ENCODE results near the gene PNLDC1. TPM values are rescaled to one million over a fixed set of nuclear protein-coding genes. Genes with fewer than 3 reads are reported as not detected.
"Not testable (repeated sequence)": the region's sequence is repeated elsewhere in the genome, so short reads cannot be mapped to it uniquely, and the experiment has no call there.

Gene PNLDC1
- total RNA-seq, 1 donor from 2014 or later: 0.32 TPM

DNA sequence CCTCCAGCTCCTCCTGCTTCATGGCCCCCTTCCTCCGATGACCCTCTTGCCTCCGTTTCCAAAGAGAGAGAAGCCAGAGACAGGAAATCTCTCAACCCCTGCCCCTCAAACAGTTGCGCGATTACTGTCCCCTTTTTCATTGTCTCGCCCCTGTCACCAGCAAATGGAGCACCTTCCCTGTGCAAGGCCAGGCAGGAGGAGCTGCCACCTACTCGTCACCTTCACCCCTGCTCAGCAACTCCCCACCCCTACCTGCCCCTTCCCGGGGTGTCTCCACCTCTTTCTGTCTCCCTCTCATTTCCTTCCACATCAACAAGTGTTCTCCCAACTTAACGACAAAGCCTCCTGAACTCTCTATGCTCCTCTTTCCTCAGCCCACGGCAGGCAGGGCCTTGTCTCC, 13.7 kb downstream of the PNLDC1 start:
- ATAC-seq (no peak), DNase-seq (ENCODE audit: missing footprints) (no peak)
- intact Hi-C loops (cut with DNase I): no loop called here

DNA sequence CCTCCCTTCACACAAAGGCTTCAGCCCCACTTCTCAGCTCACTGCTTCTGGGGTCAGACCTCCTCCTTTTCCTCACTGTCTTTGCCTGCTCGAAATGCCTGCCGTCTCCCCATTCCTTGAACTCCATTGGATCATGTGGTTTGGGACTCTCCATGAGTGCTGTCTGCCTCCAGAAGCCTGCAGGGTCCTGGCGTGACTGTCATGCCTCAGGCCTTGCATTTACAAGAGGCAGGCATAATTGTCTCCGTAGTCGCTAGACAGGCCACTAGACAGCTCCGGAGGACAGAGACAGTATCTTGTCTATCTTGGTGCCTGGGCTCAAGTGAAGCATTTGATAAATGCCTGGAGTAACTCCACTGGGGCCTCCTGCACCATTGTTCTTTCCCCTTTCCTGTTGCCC, 15.3 kb downstream of the PNLDC1 start:
- ATAC-seq (no peak), DNase-seq (ENCODE audit: missing footprints) (no peak)
- intact Hi-C loops (cut with DNase I): no loop called here

DNA sequence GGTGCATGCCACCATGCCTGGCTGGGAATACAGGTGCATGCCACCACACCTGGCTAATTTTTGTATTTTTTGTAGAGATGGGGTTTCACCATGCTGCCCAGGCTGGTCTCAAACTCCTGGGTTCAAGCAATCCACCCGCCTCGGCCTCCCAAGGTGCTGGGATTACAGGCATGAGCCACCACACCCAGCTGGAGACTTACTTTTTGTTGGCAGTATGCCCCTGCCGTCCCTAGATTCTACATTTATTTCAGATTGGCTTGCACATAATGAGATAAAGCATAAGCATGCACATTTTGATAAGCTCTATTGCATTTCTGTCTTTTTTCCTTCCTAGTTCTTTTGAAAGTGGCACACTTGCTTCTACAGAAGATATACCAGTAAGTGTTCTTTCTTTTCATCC, 16.7 kb downstream of the PNLDC1 start:
- ATAC-seq; DNase-seq (ENCODE audit: missing footprints); intact Hi-C loops (cut with DNase I): not testable (repeated sequence)

DNA sequence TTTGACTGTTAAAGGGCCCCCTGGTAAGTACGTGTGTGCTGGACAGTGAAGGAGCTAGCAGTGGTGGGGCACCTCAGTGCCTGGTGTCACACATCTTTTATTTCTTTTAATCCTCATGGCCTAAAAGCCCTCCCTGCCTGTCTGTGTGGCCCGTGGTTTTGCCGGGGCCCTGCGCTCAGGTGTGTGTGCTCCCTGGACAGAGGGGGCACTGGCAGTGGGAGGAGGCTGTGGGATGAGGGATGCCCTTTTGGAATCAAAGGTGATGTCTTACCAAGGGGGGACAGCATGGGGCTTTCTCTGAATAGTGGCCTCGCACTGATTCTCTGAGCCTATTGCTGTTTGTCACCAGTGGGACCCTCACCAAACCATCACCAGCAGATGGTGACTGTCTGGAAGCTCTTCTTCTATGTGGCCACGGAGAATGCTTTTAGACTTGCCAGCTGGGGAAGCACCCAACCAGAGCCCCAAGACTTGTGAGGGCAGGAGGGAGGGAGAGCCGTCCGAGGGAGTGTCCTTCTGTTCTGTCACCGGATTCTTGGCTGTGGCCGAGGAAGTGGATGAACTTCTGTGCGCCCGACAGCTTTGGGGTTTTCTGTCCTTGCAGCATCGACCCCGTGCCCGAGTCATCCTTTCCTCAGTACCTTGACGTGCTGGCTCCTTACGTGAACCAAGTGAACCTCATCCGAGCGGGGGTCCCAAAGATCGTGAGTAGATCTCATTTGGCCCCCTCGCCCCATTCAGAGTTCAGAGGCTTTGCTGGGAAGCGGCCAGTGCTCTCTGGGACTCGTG, 18.1 kb downstream of the PNLDC1 start:
- intact Hi-C loops (cut with DNase I): no loop called here
- ATAC-seq: no peak

DNA sequence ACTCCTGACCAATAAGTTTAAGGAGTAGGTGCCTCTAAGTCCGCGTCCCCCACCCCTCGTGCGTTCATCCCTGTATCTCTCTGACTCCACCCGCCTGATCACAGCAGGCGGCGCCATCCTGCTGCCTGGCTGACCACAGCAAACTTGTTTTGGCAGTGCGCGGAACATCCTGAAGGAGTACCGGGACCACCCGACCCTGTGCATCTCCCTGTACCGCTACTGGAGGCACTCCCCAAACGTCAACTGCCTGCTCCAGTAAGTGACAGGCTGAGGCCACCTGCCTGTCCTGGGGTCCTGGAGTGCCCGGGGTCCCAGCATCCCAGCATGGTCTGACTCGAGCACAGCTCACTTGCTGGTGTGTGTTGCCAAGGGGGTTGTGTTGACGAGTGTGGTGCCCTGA, 19.0 kb downstream of the PNLDC1 start:
- no peak for DNase-seq (ENCODE audit: missing footprints)
- no peak for ATAC-seq
- intact Hi-C loops (cut with DNase I): no loop called here

More for the DNA sequence above, 18.1 kb downstream of the PNLDC1 start:
- DNase-seq (ENCODE audit: missing footprints): no peak

DNA sequence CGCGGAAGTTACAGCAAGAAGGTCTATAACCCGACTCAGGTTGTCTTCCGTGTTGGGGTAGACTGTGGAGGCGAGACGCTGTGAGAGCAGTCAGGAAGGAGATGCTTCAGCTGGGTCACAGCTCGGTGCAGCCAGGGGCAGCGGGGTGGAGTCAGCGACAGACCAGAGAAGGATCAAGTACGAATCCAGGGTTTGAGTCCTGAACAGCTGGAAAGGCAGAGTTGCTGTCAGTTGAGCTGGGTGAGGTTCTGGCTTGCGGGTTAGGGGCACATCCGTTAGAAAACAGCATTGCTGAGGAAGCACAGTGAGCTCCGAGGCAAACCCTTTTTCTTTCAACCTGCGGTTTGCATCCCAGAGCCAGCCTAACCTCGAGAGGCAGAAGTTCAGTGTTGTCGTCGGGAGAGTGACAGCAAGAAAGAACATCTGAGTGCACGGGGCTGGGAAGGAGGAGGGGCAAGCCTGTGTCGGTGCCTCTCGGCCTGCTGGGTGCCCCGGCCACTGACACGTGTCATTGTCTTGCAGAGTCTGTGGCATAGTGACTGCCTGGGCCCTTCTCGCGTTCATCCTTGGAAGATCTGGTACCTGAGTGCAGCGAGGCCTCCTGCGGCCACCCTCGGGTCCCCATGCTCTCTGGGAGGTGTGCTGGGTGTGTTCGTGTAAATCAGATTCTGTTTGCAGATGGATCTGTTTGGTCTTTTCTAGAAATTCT, 20.0 kb downstream of the PNLDC1 start:
- ATAC-seq (no peak), DNase-seq (ENCODE audit: missing footprints) (no peak)
- intact Hi-C loops (cut with DNase I): no loop called here

DNA sequence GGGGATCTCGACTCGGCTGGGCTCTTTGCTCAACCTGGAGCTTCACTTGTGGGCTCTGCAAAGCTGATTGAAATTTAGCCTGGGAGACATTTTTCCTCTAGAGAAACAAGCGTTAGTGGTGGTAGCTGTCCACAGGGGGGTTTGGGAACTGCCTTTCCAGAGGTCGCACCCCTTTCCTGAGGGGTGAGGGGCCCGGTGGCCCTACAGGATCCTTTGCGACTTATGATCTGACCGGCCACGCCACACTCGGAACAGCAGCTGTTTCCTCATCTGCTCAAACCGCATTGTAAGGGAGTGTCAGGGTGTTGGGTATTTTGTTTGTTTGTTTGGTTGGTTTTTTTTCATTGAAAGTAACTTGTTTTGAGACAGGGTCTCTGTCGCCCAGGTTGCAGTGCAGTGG, 21.0 kb downstream of the PNLDC1 start:
- intact Hi-C loops (cut with DNase I): no loop called here
- ATAC-seq (no peak), DNase-seq (ENCODE audit: missing footprints) (no peak)

DNA sequence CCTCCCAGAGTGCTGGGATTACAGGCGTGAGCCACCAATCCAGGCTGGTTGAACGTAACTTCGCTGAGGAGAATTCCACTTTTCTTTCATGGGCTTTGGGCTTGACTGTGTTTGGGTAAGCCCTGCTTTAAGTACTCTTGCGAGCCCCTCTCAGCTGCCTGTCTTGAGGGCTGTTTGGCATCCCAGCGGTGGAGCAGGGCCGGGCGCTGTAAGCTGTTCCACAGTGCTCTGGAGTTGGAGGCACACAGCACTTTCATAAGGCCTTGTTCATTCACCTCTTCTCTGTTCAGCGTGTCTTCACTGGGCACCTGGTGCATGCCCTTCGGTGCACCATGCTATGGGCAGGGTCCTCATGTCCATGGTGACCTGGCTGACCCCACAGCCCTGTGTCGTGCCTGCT, 21.6 kb downstream of the PNLDC1 start:
- ATAC-seq: no peak
- intact Hi-C loops (cut with DNase I): no loop called here
- no peak for DNase-seq (ENCODE audit: missing footprints)

DNA sequence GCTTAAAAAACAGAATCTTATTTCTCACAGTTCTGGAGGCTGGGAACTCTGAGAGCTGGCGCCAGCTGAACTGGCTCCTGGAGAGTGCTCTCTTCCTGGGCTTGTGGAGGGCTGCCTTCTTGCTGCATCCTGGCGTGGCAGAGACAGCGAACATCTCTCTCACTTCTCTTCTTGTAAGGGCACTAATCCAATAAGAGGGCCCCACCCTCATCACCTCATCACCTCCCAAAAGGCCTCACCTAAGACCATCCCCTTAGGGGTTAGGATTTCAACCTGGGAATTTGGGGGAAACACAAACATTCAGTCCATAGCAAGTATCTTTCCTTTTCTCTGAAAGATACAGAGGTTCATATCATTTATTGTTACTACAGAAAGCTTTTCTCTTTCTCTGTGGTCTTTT, 23.9 kb downstream of the PNLDC1 start:
- DNase-seq (ENCODE audit: missing footprints): no peak
- intact Hi-C loops (cut with DNase I): no loop called here
- ATAC-seq: no peak

DNA sequence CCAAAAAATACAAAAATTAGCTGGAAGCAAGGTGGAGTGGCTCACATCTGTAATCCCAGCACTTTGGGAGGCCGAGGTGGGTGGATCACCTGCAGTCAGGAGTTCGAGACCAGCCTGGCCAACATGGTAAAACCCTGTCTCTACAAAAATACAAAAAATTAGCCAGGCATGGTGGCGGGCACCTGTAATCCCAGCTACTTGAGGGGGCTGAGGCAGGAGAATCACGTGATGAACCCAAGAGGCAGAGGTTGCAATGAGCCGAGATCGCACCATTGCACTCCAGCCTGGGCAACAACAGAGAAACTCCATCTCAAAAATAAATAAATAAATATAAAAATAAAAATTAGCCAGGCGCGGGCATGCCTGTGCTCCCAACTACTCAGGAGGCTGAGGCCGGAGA, 24.6 kb downstream of the PNLDC1 start:
- ATAC-seq; intact Hi-C loops (cut with DNase I): not testable (repeated sequence)

DNA sequence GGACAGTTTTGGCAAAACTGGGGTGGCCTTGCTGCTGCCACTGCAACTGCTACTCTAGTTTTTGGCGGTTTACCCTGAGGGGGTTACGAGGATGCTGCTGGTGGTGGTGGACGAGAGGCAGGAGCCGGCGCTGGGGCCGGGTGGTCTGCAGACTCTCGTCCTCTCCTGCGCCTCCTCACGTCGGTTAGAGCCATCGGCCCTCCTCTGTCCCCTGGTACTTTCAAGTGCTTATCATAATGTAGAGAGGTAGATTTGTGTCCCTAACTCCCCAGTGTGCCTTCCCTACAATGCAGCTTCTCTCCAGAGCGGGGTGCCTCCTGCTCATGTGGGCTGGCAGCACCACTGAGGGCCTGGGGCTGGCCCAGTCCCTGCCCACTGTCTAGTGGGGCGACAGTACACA, 25.9 kb downstream of the PNLDC1 start:
- ATAC-seq (no peak), DNase-seq (ENCODE audit: missing footprints) (no peak)
- intact Hi-C loops (cut with DNase I): no loop called here

More for the DNA sequence above, 24.6 kb downstream of the PNLDC1 start:
- not testable (repeated sequence) for DNase-seq (ENCODE audit: missing footprints)

DNA sequence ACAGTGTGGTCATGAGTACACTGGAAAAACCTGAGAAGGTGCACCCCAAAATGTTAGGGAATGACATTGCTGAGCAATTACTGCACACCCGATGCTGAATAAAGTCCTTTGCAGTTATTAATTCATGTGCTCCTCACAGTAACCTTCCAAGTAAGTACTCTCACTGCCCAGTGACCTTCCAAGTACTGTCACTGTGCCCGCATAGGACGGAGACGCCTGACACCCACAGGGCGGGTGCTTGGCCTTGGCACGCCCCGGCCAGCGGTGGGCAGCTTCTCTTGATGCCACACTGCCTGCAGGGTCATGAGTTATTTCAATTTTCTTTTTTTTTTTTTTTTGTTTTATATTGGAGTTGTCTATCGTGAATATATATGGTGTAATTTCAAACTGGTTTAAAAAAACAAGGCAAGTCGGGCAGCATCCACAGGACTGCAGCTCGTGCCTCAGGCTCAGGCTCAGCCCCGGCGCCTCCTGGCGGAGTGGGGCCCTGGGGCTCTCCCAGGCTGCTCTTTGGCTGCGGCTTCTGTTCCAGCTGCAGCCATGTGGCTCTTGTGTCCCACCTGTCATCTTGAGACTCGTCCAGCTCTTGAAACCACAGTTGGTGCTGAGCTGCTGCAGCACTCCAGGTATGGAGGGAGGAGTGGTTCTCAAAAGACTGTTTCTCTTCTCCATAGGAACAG, 27.0 kb downstream of the PNLDC1 start:
- DNase-seq (ENCODE audit: missing footprints): no peak
- peak; percentile 58 for ATAC-seq

DNA sequence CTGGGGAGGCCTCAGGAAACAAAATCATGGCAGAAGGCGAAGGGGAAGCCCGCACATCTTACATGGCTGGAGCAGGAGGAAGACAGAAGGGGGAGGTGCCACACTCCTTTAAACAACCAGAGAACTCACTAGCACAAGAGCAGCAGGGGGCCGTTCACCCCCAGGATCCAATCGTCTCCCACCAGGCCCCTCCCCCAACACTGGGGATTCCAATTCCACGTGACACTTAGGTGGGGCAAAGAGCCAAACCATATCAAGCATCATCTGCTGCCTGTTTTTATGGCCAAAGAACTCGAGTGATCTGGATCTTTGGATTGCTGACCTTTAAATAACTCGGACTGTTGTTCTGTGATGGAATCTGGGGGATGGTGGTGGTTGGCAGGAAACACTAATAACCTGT, 28.0 kb downstream of the PNLDC1 start:
- ATAC-seq: no peak
- DNase-seq (ENCODE audit: missing footprints): no peak
- intact Hi-C loops (cut with DNase I): no loop called here

More for the DNA sequence above, 27.0 kb downstream of the PNLDC1 start:
- intact Hi-C loops (cut with DNase I): no loop called here

DNA sequence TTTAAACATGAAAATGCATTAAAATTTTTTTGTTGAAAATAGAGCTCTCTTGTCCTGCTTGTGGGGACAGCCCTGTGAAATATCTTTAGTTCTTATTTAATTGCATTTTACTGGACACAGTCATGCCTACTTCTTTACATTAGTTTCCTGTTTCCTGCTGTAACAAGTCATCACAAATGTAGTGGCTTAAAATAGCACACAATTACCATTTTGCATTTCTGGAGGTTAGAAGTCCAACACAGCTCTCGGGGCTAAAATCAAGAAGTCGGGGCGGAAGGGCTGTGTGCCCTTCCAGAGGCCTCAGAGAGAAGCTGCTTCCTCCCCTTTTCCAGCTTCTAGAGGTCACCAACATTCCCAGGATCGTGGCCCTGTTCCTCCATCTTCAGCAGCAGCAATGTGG, 29.4 kb downstream of the PNLDC1 start:
- intact Hi-C loops (cut with DNase I): no loop called here
- DNase-seq (ENCODE audit: missing footprints): no peak
- ATAC-seq: no peak

DNA sequence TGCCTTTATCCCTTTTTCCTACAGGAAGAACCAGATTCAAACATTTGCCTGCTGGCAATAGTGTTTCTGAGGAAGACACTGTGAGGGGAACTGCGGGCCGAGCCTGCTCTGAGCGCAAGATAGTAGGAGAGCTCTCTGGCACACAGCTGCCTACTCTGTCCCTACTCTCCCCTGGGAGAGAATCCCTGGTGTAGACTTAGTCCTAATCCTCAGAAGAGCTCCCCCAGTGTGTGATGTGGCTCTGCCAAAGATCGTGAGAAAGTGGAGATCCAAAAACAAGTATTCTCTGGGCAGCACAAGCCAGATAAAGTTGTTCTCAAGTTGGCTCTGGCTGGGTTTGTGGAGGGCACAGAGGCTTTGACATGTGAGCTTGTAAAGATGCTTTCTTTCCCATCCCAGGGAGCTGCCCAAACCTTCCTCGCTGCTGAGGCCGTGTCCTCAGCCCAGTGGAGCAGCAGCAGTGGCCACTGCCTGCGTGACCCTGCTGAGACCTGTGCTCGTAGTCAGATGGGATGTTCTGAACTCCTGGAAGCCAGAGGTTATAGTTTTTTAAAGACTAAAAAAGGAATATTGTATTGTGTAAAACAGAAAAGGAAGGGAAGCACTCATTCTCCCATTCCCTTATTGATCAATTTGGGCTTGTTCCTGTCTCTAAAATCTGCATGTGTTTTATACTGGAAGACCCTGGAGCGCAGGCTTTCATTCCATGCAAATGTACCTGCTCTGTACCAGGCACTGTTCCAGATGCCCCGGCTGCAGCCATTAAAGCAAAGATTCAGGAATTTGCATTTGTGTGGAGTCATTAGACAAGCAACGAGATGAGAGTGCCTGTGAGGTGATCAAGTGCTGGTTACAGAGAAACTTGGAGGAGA, 30.7 kb downstream of the PNLDC1 start:
- no peak for ATAC-seq
- intact Hi-C loops (cut with DNase I): no loop called here
- no peak for DNase-seq (ENCODE audit: missing footprints)

DNA sequence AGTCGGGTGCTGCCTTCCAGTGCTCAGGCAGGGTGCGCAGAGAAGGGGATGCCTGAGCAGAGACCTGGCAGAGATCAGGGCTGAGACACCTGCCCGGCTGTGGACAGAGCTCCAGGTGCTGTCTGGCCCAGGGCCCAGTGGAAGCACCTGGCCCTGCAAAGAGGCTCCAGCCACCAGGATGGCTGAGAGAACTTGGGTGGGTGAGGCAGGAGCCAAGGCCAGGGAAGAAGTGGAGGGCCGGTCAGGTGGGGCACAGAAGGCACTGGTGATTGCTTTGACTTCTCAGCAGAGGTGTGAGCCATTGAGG, 31.2 kb downstream of the PNLDC1 start:
- ATAC-seq (no peak), DNase-seq (ENCODE audit: missing footprints) (no peak)
- intact Hi-C loops (cut with DNase I): no loop called here

DNA sequence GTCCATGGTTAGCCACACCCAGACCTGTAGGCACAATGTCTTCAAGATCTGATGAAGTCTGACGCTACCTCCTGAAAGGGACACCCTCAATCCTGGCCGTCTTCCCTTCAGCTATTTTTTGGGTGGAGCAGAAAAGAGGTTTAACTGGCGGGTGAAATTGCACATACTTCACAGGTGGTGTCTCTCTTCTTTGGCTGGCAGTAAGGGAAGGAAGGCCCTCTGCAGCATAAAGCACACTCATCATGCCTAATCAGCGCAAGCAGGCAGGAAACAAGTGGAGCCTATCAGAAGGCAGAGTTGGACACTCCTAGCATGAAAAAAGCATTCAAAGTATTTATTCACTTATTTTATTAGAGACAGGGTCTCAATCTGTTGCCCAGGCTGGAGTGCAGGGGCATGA, 32.9 kb downstream of the PNLDC1 start:
- DNase-seq (ENCODE audit: missing footprints): no peak
- intact Hi-C loops (cut with DNase I): no loop called here
- no peak for ATAC-seq

DNA sequence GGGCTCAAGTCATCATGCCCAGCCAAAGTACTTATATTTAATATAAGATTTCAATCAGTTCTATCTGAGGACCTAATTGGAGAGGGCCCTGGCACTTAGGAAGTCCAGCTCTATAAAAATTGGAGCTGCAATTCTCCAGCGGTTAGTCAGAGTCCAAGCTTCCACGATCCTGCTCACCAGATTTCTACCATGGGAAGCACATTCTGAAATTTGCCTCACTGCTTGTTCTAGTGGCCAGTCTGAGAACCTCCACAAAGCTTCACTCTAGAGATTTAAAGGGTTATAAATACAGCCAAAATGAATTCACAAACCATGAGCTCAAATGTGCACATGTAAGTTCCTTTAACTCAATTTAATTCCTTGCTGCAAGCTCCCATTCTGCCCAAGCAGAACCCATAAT, 33.5 kb downstream of the PNLDC1 start:
- no peak for ATAC-seq
- DNase-seq (ENCODE audit: missing footprints): no peak
- intact Hi-C loops (cut with DNase I): no loop called here

DNA sequence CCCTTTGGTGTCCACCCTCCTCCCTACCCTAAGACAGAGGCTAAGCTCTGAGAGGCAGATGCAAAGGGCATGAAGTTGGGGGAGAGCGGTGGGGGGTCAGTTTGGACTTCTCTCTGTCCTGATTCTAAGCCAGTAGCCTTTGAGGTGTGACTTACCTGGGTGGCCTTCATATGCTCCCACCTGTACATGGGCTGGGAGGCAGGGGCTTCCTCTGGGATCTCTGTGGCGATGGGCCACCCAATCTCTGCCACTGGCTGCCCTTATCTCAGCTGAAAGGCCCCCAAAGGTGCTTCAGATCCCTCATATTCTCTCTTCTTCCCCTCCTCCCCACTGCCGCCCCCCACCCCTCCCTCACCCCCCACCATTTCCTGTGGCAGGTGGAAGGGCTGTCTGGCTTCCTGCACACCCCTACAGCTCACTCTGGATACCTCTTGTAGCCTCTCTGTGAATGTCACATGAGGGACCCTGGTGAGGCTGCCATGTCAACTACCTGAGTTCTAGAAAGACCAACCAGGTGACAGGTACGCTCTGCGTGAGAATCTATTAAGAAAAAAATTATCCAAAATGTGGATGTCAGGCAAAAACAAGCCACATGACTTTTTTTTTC, 34.0 kb downstream of the PNLDC1 start:
- no peak for DNase-seq (ENCODE audit: missing footprints)
- intact Hi-C loops (cut with DNase I): no loop called here

More for the DNA sequence above, 34.0 kb downstream of the PNLDC1 start:
- no peak for ATAC-seq

All from Right ventricle myocardium inferior (tissue), 1 donor.